T-helper 2 cell treated with Interferon-gamma antibody and Interleukin-4, amounts not matched to agents 5 μg/mL and 100 μg/mL, for 36 hours (primary cell): ENCODE measurements around the gene FAM185A.

Experiments
- DNase-seq: peaks from one replicate; pipeline ENCODE4 v3.0.0; 2021; ENCODE audit warnings: low spot score
- H3K27ac Mint-ChIP-seq: one replicate; pipeline ENCODE4 v1.8.0; 2021; ENCODE audit warnings: mild to moderate bottlenecking, mixed read lengths
- H3K27me3 Mint-ChIP-seq: one replicate; pipeline ENCODE4 v1.8.0; 2021; ENCODE audit warnings: low read depth, mixed read lengths
- H3K36me3 Mint-ChIP-seq: one replicate; pipeline ENCODE4 v1.8.0; 2021; ENCODE audit warnings: low read depth, mixed read lengths
- H3K4me1 Mint-ChIP-seq: one replicate; pipeline ENCODE4 v1.8.0; 2021; ENCODE audit warnings: low read depth, mixed read lengths
- H3K4me3 Mint-ChIP-seq: one replicate; pipeline ENCODE4 v1.8.0; 2022; ENCODE audit warnings: mild to moderate bottlenecking, moderate library complexity, mixed read lengths
- H3K9me3 Mint-ChIP-seq: one replicate; pipeline ENCODE4 v1.8.0; 2021; ENCODE audit warnings: mixed read lengths

FAM185A gene

GRCh38 chr7:102849538-102849937 lies 100.7 kb downstream of the FAM185A start:
- H3K4me1 Mint-ChIP-seq: no peaks in the 10 kb centered on the region
- H3K27me3 Mint-ChIP-seq: peaks cover 32% of the 10 kb centered on the region
- H3K27ac Mint-ChIP-seq: no peak overlapping the region
- H3K36me3 Mint-ChIP-seq: no peaks in the 10 kb centered on the region
- H3K9me3 Mint-ChIP-seq: peaks cover 4% of the 10 kb centered on the region
- no peak overlapping the region for H3K4me3 Mint-ChIP-seq
- DNase-seq: no peak

DNA sequence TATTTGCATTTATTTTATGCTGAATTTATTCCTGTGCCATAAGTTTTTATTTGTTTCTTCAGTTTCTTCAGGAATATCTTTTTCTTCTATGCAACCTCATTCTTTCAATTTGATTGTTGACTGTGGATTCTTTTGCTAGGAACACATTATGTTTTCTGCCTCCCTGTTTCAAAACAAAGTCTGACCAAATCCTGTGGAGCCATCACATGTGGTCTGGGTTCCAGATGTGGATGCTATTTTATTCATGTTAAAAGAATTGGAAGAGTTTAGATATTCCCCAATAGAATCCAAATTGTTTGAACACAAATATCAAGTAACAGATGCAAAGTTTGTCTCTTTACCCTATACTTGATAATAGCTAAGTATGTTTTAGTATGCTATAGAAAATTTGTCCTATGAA lies 107.2 kb downstream of the FAM185A start:
- no peaks in the 10 kb centered on the region for H3K36me3 Mint-ChIP-seq
- DNase-seq: no peak
- no peak overlapping the region for H3K4me3 Mint-ChIP-seq
- H3K9me3 Mint-ChIP-seq: peaks cover 4% of the 10 kb centered on the region
- H3K27me3 Mint-ChIP-seq: peaks cover 17% of the 10 kb centered on the region
- no peaks in the 10 kb centered on the region for H3K4me1 Mint-ChIP-seq
- H3K27ac Mint-ChIP-seq: no peak overlapping the region
